Trophoblast cell (in vitro differentiated cells and primary cell): Measurements from ENCODE around the gene PIP5K1B.

ENCODE experiments used
- DNase-seq, 2 donors: peaks; one replicate each; pipeline ENCODE4 v3.0.0-alpha.2; 2016
- H2AFZ ChIP-seq: 2 replicates; pipeline ENCODE4 v1.6.1; 2013; ENCODE audit warnings: low read length, moderate library complexity, mild to moderate bottlenecking; ENCODE audit not compliant: insufficient read depth, poor library complexity
- H2AK5ac ChIP-seq: 2 replicates; pipeline ENCODE4 v1.6.1; 2013; ENCODE audit warnings: mild to moderate bottlenecking, low read length
- H2BK120ac ChIP-seq: 2 replicates; pipeline ENCODE4 v1.6.1; 2013; ENCODE audit warnings: low read length, mild to moderate bottlenecking, moderate library complexity; ENCODE audit not compliant: insufficient read depth, poor library complexity
- H2BK12ac ChIP-seq: 2 replicates; pipeline ENCODE4 v1.6.1; 2013; ENCODE audit warnings: mild to moderate bottlenecking, low read length, moderate library complexity
- H2BK5ac ChIP-seq: 2 replicates; pipeline ENCODE4 v1.6.1; 2013; ENCODE audit warnings: low read length, low read depth, moderate library complexity, mild to moderate bottlenecking; ENCODE audit not compliant: poor library complexity
- H3K14ac ChIP-seq: 2 replicates; pipeline ENCODE4 v1.6.1; 2013; ENCODE audit warnings: mild to moderate bottlenecking, low read length
- H3K18ac ChIP-seq: 2 replicates; pipeline ENCODE4 v1.6.1; 2013; ENCODE audit warnings: mild to moderate bottlenecking, low read length
- H3K23ac ChIP-seq: 2 replicates; pipeline ENCODE4 v1.6.1; 2013; ENCODE audit warnings: low read length
- H3K27ac ChIP-seq: 2 replicates; pipeline ENCODE4 v1.5.1; 2013; ENCODE audit warnings: low read depth, mild to moderate bottlenecking, inconsistent platforms, low read length, moderate library complexity
- H3K27me3 ChIP-seq: 2 replicates; pipeline ENCODE4 v1.6.1; 2013; ENCODE audit warnings: inconsistent platforms, mild to moderate bottlenecking, low read length, moderate library complexity; ENCODE audit not compliant: insufficient read depth
- H3K36me3 ChIP-seq, 2 experiments: 1 replicate in 1 of 2; 2 replicates in 1 of 2; pipeline ENCODE4 v1.6.1; 2013; ENCODE audit warnings: low read length in 2 of 2, mild to moderate bottlenecking in 2 of 2, moderate library complexity in 1 of 2; ENCODE audit not compliant: insufficient read depth in 2 of 2, control insufficient read depth in 1 of 2
- H3K4ac ChIP-seq: 2 replicates; pipeline ENCODE4 v1.6.1; 2013; ENCODE audit warnings: low read depth, mild to moderate bottlenecking, low read length, moderate library complexity
- H3K4me1 ChIP-seq, 2 experiments: 1 replicate in 1 of 2; 2 replicates in 1 of 2; pipeline ENCODE4 v1.6.1; 2013; ENCODE audit warnings: low read length in 2 of 2, mild to moderate bottlenecking in 2 of 2, moderate library complexity in 1 of 2; ENCODE audit not compliant: insufficient read depth in 2 of 2, control insufficient read depth in 1 of 2
- H3K4me2 ChIP-seq: 2 replicates; pipeline ENCODE4 v1.6.1; 2013; ENCODE audit warnings: inconsistent platforms, mild to moderate bottlenecking, low read length, moderate library complexity
- H3K4me3 ChIP-seq: 2 replicates; pipeline ENCODE4 v1.5.1; 2013; ENCODE audit warnings: mild to moderate bottlenecking, low read depth, low read length, inconsistent platforms
- H3K79me1 ChIP-seq: one replicate; pipeline ENCODE4 v1.6.1; 2013; ENCODE audit warnings: low read length
- H3K79me2 ChIP-seq: 2 replicates; pipeline ENCODE4 v1.6.1; 2013; ENCODE audit warnings: low read length, mild to moderate bottlenecking; ENCODE audit not compliant: control insufficient read depth, insufficient read depth, poor library complexity
- H3K9ac ChIP-seq: 2 replicates; pipeline ENCODE4 v1.6.1; 2013; ENCODE audit warnings: mild to moderate bottlenecking, low read length
- H3K9me3 ChIP-seq: 2 replicates; pipeline ENCODE4 v1.6.1; 2013; ENCODE audit warnings: low read depth, mild to moderate bottlenecking, control low read depth, inconsistent platforms, low read length; ENCODE audit not compliant: insufficient read depth
- H4K12ac ChIP-seq: 2 replicates; pipeline ENCODE4 v1.6.1; 2013; ENCODE audit warnings: low read depth, mild to moderate bottlenecking, low read length, moderate library complexity
- H4K8ac ChIP-seq: 2 replicates; pipeline ENCODE4 v1.6.1; 2013; ENCODE audit warnings: low read depth, mild to moderate bottlenecking, low read length, moderate library complexity
- H4K91ac ChIP-seq: one replicate; pipeline ENCODE4 v1.6.1; 2013; ENCODE audit warnings: low read depth, mild to moderate bottlenecking, low read length, moderate library complexity
- WGBS: extraction: QIAGEN DNeasy Blood & Tissue Kit; methylation state at CpG from one replicate; pipeline ENCODE4 v1.1.7; 2013; ENCODE audit warnings: missing lambda C conversion rate; ENCODE audit not compliant: insufficient read length, insufficient coverage; ENCODE audit errors: extremely low coverage; 5-methylcytosine and 5-hydroxymethylcytosine counted together

The PIP5K1B gene

GRCh38 chr9:68861436-68861835, 156.4 kb downstream of the PIP5K1B start:
- no peak overlapping the region for H3K4me2 ChIP-seq
- no peak overlapping the region for H3K4ac ChIP-seq
- H2AK5ac ChIP-seq, result no peak overlapping the region
- no peaks in the 10 kb centered on the region for H3K36me3 ChIP-seq
- H3K27me3 ChIP-seq, result no peaks in the 10 kb centered on the region
- no peak overlapping the region for H3K23ac ChIP-seq
- no peak overlapping the region for H3K18ac ChIP-seq
- H3K27ac ChIP-seq, result no peak overlapping the region
- H2BK12ac ChIP-seq, result no peak overlapping the region
- H3K9me3 ChIP-seq, result no peaks in the 10 kb centered on the region
- H3K79me2 ChIP-seq, result no peaks in the 10 kb centered on the region
- H4K12ac ChIP-seq, result no peak overlapping the region
- H2BK120ac ChIP-seq, result no peak overlapping the region
- H3K9ac ChIP-seq, result no peak overlapping the region
- H3K4me3 ChIP-seq, result no peak overlapping the region
- WGBS, result no CpG with 5 or more reads among the region's 9 CpGs
- no peak overlapping the region for H4K8ac ChIP-seq
- no peak for DNase-seq
- no peaks in the 10 kb centered on the region for H3K4me1 ChIP-seq
- no peak overlapping the region for H3K14ac ChIP-seq
- H3K79me1 ChIP-seq, result no peaks in the 10 kb centered on the region
- H2AFZ ChIP-seq, result no peak overlapping the region
- no peak overlapping the region for H2BK5ac ChIP-seq
- H4K91ac ChIP-seq, result no peak overlapping the region

GRCh38 chr9:68867066-68867465, 162.0 kb downstream of the PIP5K1B start:
- no peak overlapping the region for H3K27ac ChIP-seq
- H2AK5ac ChIP-seq, result no peak overlapping the region
- no peak overlapping the region for H2BK5ac ChIP-seq
- no peaks in the 10 kb centered on the region for H3K79me1 ChIP-seq
- no peak overlapping the region for H3K9ac ChIP-seq
- no peak for DNase-seq
- H4K91ac ChIP-seq, result no peak overlapping the region
- H3K4me2 ChIP-seq, result no peak overlapping the region
- no peak overlapping the region for H4K8ac ChIP-seq
- H3K4me3 ChIP-seq, result no peak overlapping the region
- H2AFZ ChIP-seq, result no peak overlapping the region
- H3K27me3 ChIP-seq, result no peaks in the 10 kb centered on the region
- H3K23ac ChIP-seq, result no peak overlapping the region
- no peaks in the 10 kb centered on the region for H3K79me2 ChIP-seq
- no peaks in the 10 kb centered on the region for H3K9me3 ChIP-seq
- H3K4ac ChIP-seq, result no peak overlapping the region
- no peak overlapping the region for H3K18ac ChIP-seq
- no CpG with 5 or more reads among the region's 6 CpGs for whole genome bisulfite sequencing
- no peaks in the 10 kb centered on the region for H3K4me1 ChIP-seq
- H4K12ac ChIP-seq, result no peak overlapping the region
- no peak overlapping the region for H3K14ac ChIP-seq
- no peak overlapping the region for H2BK12ac ChIP-seq
- H3K36me3 ChIP-seq, result no peaks in the 10 kb centered on the region
- no peak overlapping the region for H2BK120ac ChIP-seq

DNA sequence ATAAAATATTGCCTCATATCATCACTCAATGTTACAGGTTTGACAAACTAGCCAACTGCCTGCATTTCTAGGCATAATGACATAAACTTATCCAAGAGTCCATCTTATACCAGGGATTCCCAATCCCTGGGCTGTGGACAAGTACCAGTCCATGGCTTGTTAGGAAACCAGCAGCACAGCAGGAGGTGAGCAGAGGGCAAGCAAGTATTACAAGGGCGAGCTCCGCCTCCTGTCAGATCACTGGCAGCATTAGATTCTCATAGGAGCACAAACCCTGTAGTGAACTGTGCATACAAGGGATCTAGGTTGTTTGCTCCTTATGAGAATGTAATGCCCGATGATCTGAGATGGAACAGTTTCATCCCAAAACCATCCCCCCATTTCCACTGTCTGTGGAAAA, 164.0 kb downstream of the PIP5K1B start:
- H3K27me3 ChIP-seq, result no peaks in the 10 kb centered on the region
- H4K12ac ChIP-seq, result no peak overlapping the region
- H3K4ac ChIP-seq, result no peak overlapping the region
- H3K4me3 ChIP-seq, result no peak overlapping the region
- no peaks in the 10 kb centered on the region for H3K4me1 ChIP-seq
- H2BK120ac ChIP-seq, result no peak overlapping the region
- H3K79me2 ChIP-seq, result no peaks in the 10 kb centered on the region
- H2AFZ ChIP-seq, result no peak overlapping the region
- no peak overlapping the region for H2BK5ac ChIP-seq
- no peak overlapping the region for H3K9ac ChIP-seq
- H4K91ac ChIP-seq, result no peak overlapping the region
- WGBS, result no CpG with 5 or more reads among the region's 3 CpGs
- no peak overlapping the region for H3K14ac ChIP-seq
- no peak for DNase-seq
- H4K8ac ChIP-seq, result no peak overlapping the region
- no peak overlapping the region for H2AK5ac ChIP-seq
- no peak overlapping the region for H3K27ac ChIP-seq
- H3K4me2 ChIP-seq, result no peak overlapping the region
- no peak overlapping the region for H2BK12ac ChIP-seq
- H3K23ac ChIP-seq, result no peak overlapping the region
- no peaks in the 10 kb centered on the region for H3K9me3 ChIP-seq
- H3K79me1 ChIP-seq, result no peaks in the 10 kb centered on the region
- H3K18ac ChIP-seq, result no peak overlapping the region
- H3K36me3 ChIP-seq, result no peaks in the 10 kb centered on the region

DNA sequence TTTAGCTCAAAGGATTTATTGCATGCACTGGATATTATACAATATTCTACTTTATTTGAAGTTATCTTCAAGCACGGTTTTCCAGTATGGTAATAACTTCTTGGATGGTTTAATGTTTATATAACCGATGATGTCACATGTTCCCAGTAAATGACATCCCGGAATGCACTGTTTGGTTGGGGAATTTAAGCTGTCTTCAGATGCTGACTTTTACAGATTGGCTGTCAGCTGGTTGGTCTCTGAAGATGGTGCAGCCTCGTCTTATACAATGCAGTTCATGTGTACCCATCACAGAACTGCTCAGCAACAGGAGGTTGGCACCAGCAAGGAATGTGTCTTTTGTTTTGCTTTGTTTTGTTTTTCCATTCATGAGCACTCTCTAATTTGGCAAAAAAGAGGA, 165.0 kb downstream of the PIP5K1B start:
- DNase-seq, result no peak

More for the DNA sequence above, 165.0 kb downstream of the PIP5K1B start:
- no peaks in the 10 kb centered on the region for H3K4me1 ChIP-seq
- H3K18ac ChIP-seq, result no peak overlapping the region
- no peak overlapping the region for H4K8ac ChIP-seq
- no peak overlapping the region for H3K23ac ChIP-seq
- H2BK120ac ChIP-seq, result no peak overlapping the region
- no peaks in the 10 kb centered on the region for H3K36me3 ChIP-seq
- H3K14ac ChIP-seq, result no peak overlapping the region
- no CpG with 5 or more reads among the region's 4 CpGs for WGBS
- no peaks in the 10 kb centered on the region for H3K27me3 ChIP-seq
- no peak overlapping the region for H3K4me2 ChIP-seq
- no peak overlapping the region for H2AFZ ChIP-seq
- no peak overlapping the region for H4K91ac ChIP-seq
- no peak overlapping the region for H2AK5ac ChIP-seq
- no peak overlapping the region for H3K4me3 ChIP-seq
- H3K9me3 ChIP-seq, result no peaks in the 10 kb centered on the region
- H3K27ac ChIP-seq, result no peak overlapping the region
- H3K79me2 ChIP-seq, result no peaks in the 10 kb centered on the region
- no peak overlapping the region for H4K12ac ChIP-seq
- no peak overlapping the region for H2BK5ac ChIP-seq
- H3K9ac ChIP-seq, result no peak overlapping the region
- H3K4ac ChIP-seq, result no peak overlapping the region
- H3K79me1 ChIP-seq, result no peaks in the 10 kb centered on the region
- no peak overlapping the region for H2BK12ac ChIP-seq
